HS-27A (cell line): Measurements from ENCODE around the gene CPPED1.

Experiments
- DNase-seq: peaks from one replicate; pipeline ENCODE4 v3.0.0-alpha.2; 2012; ENCODE audit warnings: low read depth, missing footprints

The CPPED1 gene

GRCh38 chr16:12735805-12736204 lies 67.9 kb downstream of the CPPED1 start:
- no peak for DNase-seq

GRCh38 chr16:12732600-12732999 lies 71.1 kb downstream of the CPPED1 start:
- no peak for DNase-seq

- peak; percentile 3 for DNase-seq
These were observed 74.2 kb downstream of the CPPED1 start for GRCh38 chr16:12729448-12729847.

GRCh38 chr16:12728469-12728868 lies 75.2 kb downstream of the CPPED1 start:
- no peak for DNase-seq

GRCh38 chr16:12724226-12724625 lies 79.5 kb downstream of the CPPED1 start:
- no peak for DNase-seq

- DNase-seq, result no peak
These were observed 80.0 kb downstream of the CPPED1 start for GRCh38 chr16:12723681-12724080.

- no peak for DNase-seq
These were observed 81.8 kb downstream of the CPPED1 start for GRCh38 chr16:12721841-12722421.

GRCh38 chr16:12719972-12720371 lies 83.7 kb downstream of the CPPED1 start:
- DNase-seq, result no peak

- DNase-seq, result no peak
These were observed 87.0 kb downstream of the CPPED1 start for GRCh38 chr16:12716658-12717057.

GRCh38 chr16:12709807-12710206 lies 93.9 kb downstream of the CPPED1 start:
- no peak for DNase-seq

- no peak for DNase-seq
These were observed 95.4 kb downstream of the CPPED1 start for GRCh38 chr16:12708266-12708665.

GRCh38 chr16:12706628-12707027 lies 97.1 kb downstream of the CPPED1 start:
- DNase-seq, result no peak

GRCh38 chr16:12704492-12705111 lies 99.1 kb downstream of the CPPED1 start:
- no peak for DNase-seq

- no peak for DNase-seq
These were observed 99.8 kb downstream of the CPPED1 start for GRCh38 chr16:12703935-12704334.

GRCh38 chr16:12700161-12700560 lies 103.5 kb downstream of the CPPED1 start:
- DNase-seq, result no peak

GRCh38 chr16:12699161-12699560 lies 104.5 kb downstream of the CPPED1 start:
- no peak for DNase-seq

- no peak for DNase-seq
These were observed 106.2 kb downstream of the CPPED1 start for GRCh38 chr16:12697437-12697836.

GRCh38 chr16:12695454-12695853 lies 108.2 kb downstream of the CPPED1 start:
- no peak for DNase-seq

- DNase-seq, result no peak
These were observed 113.7 kb downstream of the CPPED1 start for GRCh38 chr16:12690024-12690423.

- DNase-seq, result no peak
These were observed 114.5 kb downstream of the CPPED1 start for GRCh38 chr16:12688951-12689850.

- no peak for DNase-seq
These were observed 117.9 kb downstream of the CPPED1 start for GRCh38 chr16:12685806-12686205.

GRCh38 chr16:12682432-12683165 lies 121.1 kb downstream of the CPPED1 start:
- DNase-seq, result no peak
